Measurements from ENCODE around the gene MYO1E.

The MYO1E gene

GRCh38 chr15:59221511-59222505, 150.9 kb downstream of the MYO1E start:
- DNase-seq = no peak

- DNase-seq = no peak
Measured at GRCh38 chr15:59218710-59219109, 154.0 kb downstream of the MYO1E start.

GRCh38 chr15:59217876-59218498, 154.7 kb downstream of the MYO1E start:
- no peak for DNase-seq

GRCh38 chr15:59216911-59217310, 155.8 kb downstream of the MYO1E start:
- DNase-seq = no peak

GRCh38 chr15:59210186-59210585, 162.5 kb downstream of the MYO1E start:
- DNase-seq = no peak

GRCh38 chr15:59208613-59209249, 163.9 kb downstream of the MYO1E start:
- no peak for DNase-seq

- no peak for DNase-seq
Measured at GRCh38 chr15:59206623-59207183, 166.0 kb downstream of the MYO1E start, which contains the start of gene LDHAL6B. Gene LDHAL6B, plus strand, starts transcription at chr15:59206843. Its CDS starts 98 bp downstream, at chr15:59206941.

GRCh38 chr15:59205839-59206622, 166.6 kb downstream of the MYO1E start:
- no peak for DNase-seq

GRCh38 chr15:59203657-59204056, 169.0 kb downstream of the MYO1E start:
- no peak for DNase-seq

- no peak for DNase-seq
Measured at GRCh38 chr15:59203008-59203407, 169.7 kb downstream of the MYO1E start.

GRCh38 chr15:59200560-59200959, 172.1 kb downstream of the MYO1E start:
- no peak for DNase-seq

- peak; percentile 51 for DNase-seq
Measured at GRCh38 chr15:59199626-59200465, 172.8 kb downstream of the MYO1E start.

- DNase-seq = no peak
Measured at GRCh38 chr15:59197454-59197853, 175.2 kb downstream of the MYO1E start.

- DNase-seq = no peak
Measured at GRCh38 chr15:59196416-59196815, 176.3 kb downstream of the MYO1E start.

- DNase-seq = no peak
Measured at GRCh38 chr15:59194639-59195325, 177.9 kb downstream of the MYO1E start.

- DNase-seq = peak; percentile 42
Measured at GRCh38 chr15:59191855-59192237, 180.8 kb downstream of the MYO1E start.

- DNase-seq = no peak
Measured at GRCh38 chr15:59190291-59190690, 182.4 kb downstream of the MYO1E start.

- DNase-seq = no peak
Measured at GRCh38 chr15:59189241-59189640, 183.4 kb downstream of the MYO1E start.

GRCh38 chr15:59186501-59186900, 186.2 kb downstream of the MYO1E start:
- DNase-seq = no peak

GRCh38 chr15:59185725-59186124, 186.9 kb downstream of the MYO1E start:
- no peak for DNase-seq
